Liver (tissue), 9 donors: ENCODE measurements around the gene AREL1. TPM values are rescaled to one million over a fixed set of nuclear protein-coding genes. Genes with fewer than 3 reads are reported as not detected.

ENCODE experiments used
- DNase-seq: peaks from one replicate; pipeline ENCODE4 v3.0.0-alpha.2; 2017; ENCODE audit warnings: low spot score
- H3K27ac ChIP-seq, 2 donors: one replicate each; pipeline ENCODE4 v1.7.0; 2013; ENCODE audit warnings: inconsistent platforms in 2 of 2, low read length in 2 of 2, control low read depth in 1 of 2, low read depth in 1 of 2, mild to moderate bottlenecking in 1 of 2
- H3K27me3 ChIP-seq, 4 donors: one replicate each; pipeline versions ENCODE4 v1.6.1 to v1.7.0; 2013; ENCODE audit warnings: low read length in 3 of 4, inconsistent platforms in 1 of 4, mild to moderate bottlenecking in 1 of 4, moderate library complexity in 1 of 4; ENCODE audit not compliant: control insufficient read depth in 4 of 4, insufficient read depth in 4 of 4
- H3K36me3 ChIP-seq, 4 donors: one replicate each; pipeline versions ENCODE4 v1.6.1 to v1.7.0; 2013; ENCODE audit warnings: low read length in 3 of 4, mild to moderate bottlenecking in 3 of 4, low read depth in 1 of 4, moderate library complexity in 1 of 4; ENCODE audit not compliant: control insufficient read depth in 4 of 4, insufficient read depth in 3 of 4
- H3K4me1 ChIP-seq, 4 donors: one replicate each; pipeline versions ENCODE4 v1.6.1 to v1.7.0; 2013; ENCODE audit warnings: low read length in 3 of 4, mild to moderate bottlenecking in 3 of 4, moderate library complexity in 1 of 4; ENCODE audit not compliant: control insufficient read depth in 4 of 4, insufficient read depth in 4 of 4
- H3K4me3 ChIP-seq, 3 donors: one replicate each; pipeline versions ENCODE4 v1.6.1 to v1.7.0; 2013; ENCODE audit warnings: low read length in 3 of 3, control low read depth in 1 of 3, low read depth in 1 of 3, mild to moderate bottlenecking in 1 of 3
- H3K9ac ChIP-seq, 2 donors: one replicate each; pipeline ENCODE4 v1.7.0; 2013; ENCODE audit warnings: low read length in 2 of 2, mild to moderate bottlenecking in 2 of 2, moderate library complexity in 2 of 2, control low read depth in 1 of 2, low read depth in 1 of 2
- H3K9me3 ChIP-seq, 4 donors: one replicate each; pipeline versions ENCODE4 v1.6.1 to v1.7.0; 2013; ENCODE audit warnings: low read length in 3 of 4; ENCODE audit not compliant: control insufficient read depth in 4 of 4
- EGR1 ChIP-seq, 2 donors: IDR thresholded peaks; 2 replicates each; pipeline ENCODE4 v1.6.1; 2016 to 2018; ENCODE audit warnings: antibody characterized with exemption in 2 of 2, low read depth in 2 of 2
- FOXA2 ChIP-seq: IDR thresholded peaks from 2 replicates; pipeline ENCODE4 v1.6.1; 2016; ENCODE audit warnings: antibody characterized with exemption
- GABPA ChIP-seq, 2 donors: IDR thresholded peaks in 1 of 2; conservative IDR thresholded peaks in 1 of 2; 2 replicates each; pipeline ENCODE4 v1.6.1; 2016; ENCODE audit warnings: antibody characterized with exemption in 2 of 2, mild to moderate bottlenecking in 1 of 2, moderate library complexity in 1 of 2
- HNF4A ChIP-seq, 2 donors: conservative IDR thresholded peaks; 2 replicates each; pipeline ENCODE4 v1.6.1; 2016; ENCODE audit warnings: antibody characterized with exemption in 2 of 2, mild to moderate bottlenecking in 2 of 2
- HNF4G ChIP-seq: IDR thresholded peaks from 2 replicates; pipeline ENCODE4 v1.6.1; 2016; ENCODE audit warnings: antibody characterized with exemption
- JUND ChIP-seq, 2 donors: IDR thresholded peaks; 2 replicates each; pipeline ENCODE4 v1.6.1; 2016; ENCODE audit warnings: antibody characterized with exemption in 2 of 2
- NR2F2 ChIP-seq: IDR thresholded peaks from 2 replicates; pipeline ENCODE4 v1.6.1; 2016; ENCODE audit warnings: antibody characterized with exemption
- SP1 ChIP-seq: IDR thresholded peaks from 2 replicates; pipeline ENCODE4 v1.6.1; 2018; ENCODE audit warnings: antibody characterized with exemption, mild to moderate bottlenecking
- polyA plus RNA-seq, 2 donors: library from polyadenylated mRNA; stranded (reverse) in 1 of 2; unstranded in 1 of 2; fragments of 200-250 nt in 1 of 2; fragments of >200 nt in 1 of 2; fragmentation: Nextera tagmentation in 1 of 2; extraction: Ambion mirVana in 1 of 2; gene quantifications; one replicate each; pipeline versions ENCODE4 v1.2.1 to v1.2.3, GENCODE V29; 2013 to 2015
- total RNA-seq, 2 donors: library from RNA; depleted of rRNA; stranded (reverse); fragments of >200 nt; gene quantifications; one replicate each; pipeline ENCODE4 v1.2.3, GENCODE V29; 2014
- TF ChIP-seq, protein P1 (sequence below): IDR thresholded peaks from 2 replicates; pipeline ENCODE4 v1.6.1; 2016; ENCODE audit warnings: antibody characterized with exemption
- TF ChIP-seq, protein P2 (sequence below): IDR thresholded peaks from 2 replicates; pipeline ENCODE4 v1.6.1; 2016; ENCODE audit warnings: antibody characterized with exemption, mild to moderate bottlenecking
- TF ChIP-seq, protein P3 (sequence below): IDR thresholded peaks from 2 replicates; pipeline ENCODE4 v1.6.1; 2016; ENCODE audit warnings: antibody characterized with exemption
- TF ChIP-seq, protein P4 (sequence below): IDR thresholded peaks from 2 replicates; pipeline ENCODE4 v1.6.1; 2016; ENCODE audit warnings: antibody characterized with exemption
- donor health status: healthy.
- donor health status: healthy.
- donor health status: healthy.
- donor health status: healthy.
- donor health status: healthy.

The AREL1 gene
- total and polyA plus RNA-seq, 4 donors, result 5.6 to 26.6 (median 13.2) TPM

DNA sequence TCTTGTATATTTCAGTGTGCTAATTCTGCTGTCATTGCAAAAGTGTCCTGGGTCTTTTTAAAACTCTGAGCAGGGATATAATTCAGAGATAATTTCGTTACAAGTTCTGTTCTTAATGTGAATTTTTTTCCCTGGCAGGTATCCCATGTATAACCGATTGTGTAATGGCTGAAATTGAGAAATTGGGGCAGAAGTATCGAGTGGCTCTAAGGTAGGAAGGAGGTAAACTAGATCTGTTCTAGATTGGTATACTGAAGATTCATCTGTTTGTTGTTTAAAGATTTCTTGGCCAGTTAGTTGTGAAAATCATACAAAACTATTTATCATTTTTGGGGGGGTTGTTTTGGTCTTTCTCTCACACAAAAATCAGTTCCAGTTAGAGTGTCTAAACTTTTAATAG, 10.3 kb upstream of the AREL1 start (continued):
- TF ChIP-seq, protein P1, sequence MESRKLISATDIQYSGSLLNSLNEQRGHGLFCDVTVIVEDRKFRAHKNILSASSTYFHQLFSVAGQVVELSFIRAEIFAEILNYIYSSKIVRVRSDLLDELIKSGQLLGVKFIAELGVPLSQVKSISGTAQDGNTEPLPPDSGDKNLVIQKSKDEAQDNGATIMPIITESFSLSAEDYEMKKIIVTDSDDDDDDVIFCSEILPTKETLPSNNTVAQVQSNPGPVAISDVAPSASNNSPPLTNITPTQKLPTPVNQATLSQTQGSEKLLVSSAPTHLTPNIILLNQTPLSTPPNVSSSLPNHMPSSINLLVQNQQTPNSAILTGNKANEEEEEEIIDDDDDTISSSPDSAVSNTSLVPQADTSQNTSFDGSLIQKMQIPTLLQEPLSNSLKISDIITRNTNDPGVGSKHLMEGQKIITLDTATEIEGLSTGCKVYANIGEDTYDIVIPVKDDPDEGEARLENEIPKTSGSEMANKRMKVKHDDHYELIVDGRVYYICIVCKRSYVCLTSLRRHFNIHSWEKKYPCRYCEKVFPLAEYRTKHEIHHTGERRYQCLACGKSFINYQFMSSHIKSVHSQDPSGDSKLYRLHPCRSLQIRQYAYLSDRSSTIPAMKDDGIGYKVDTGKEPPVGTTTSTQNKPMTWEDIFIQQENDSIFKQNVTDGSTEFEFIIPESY, result no peak
- TF ChIP-seq, protein P2, sequence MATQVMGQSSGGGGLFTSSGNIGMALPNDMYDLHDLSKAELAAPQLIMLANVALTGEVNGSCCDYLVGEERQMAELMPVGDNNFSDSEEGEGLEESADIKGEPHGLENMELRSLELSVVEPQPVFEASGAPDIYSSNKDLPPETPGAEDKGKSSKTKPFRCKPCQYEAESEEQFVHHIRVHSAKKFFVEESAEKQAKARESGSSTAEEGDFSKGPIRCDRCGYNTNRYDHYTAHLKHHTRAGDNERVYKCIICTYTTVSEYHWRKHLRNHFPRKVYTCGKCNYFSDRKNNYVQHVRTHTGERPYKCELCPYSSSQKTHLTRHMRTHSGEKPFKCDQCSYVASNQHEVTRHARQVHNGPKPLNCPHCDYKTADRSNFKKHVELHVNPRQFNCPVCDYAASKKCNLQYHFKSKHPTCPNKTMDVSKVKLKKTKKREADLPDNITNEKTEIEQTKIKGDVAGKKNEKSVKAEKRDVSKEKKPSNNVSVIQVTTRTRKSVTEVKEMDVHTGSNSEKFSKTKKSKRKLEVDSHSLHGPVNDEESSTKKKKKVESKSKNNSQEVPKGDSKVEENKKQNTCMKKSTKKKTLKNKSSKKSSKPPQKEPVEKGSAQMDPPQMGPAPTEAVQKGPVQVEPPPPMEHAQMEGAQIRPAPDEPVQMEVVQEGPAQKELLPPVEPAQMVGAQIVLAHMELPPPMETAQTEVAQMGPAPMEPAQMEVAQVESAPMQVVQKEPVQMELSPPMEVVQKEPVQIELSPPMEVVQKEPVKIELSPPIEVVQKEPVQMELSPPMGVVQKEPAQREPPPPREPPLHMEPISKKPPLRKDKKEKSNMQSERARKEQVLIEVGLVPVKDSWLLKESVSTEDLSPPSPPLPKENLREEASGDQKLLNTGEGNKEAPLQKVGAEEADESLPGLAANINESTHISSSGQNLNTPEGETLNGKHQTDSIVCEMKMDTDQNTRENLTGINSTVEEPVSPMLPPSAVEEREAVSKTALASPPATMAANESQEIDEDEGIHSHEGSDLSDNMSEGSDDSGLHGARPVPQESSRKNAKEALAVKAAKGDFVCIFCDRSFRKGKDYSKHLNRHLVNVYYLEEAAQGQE, result no peak
- TF ChIP-seq EGR1 (IDR thresholded peaks at IDR 0.05; ENCODE audit: low read depth in 2 of 2) (no peak), FOXA2 (no peak), SP1 (no peak)
- TF ChIP-seq, protein P3, sequence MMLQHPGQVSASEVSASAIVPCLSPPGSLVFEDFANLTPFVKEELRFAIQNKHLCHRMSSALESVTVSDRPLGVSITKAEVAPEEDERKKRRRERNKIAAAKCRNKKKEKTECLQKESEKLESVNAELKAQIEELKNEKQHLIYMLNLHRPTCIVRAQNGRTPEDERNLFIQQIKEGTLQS, result no peak

DNA sequence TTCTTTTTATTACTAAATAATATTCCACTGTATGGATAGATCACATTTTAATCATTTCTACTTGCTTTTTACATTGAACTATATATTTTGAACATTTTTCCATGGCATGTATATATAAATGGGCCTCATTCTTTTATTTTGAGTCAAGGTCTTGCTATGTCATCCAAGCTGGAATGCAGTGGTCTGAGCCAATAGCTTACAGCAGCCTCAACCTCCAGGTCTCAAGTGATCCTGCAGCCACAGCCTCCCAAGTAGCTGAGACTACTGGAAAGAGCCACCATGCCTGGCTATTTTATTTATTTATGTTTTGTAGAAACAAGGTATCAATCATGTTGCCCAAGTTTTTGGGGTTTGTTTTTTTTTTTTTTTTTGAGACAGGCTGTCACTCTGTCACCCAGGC, 7.6 kb upstream of the AREL1 start:
- H3K27me3 ChIP-seq, result no peaks in the 10 kb centered on the region
- TF ChIP-seq, protein P2, result no peak
- TF ChIP-seq SP1, result no peak
- no peak for TF ChIP-seq JUND (IDR thresholded peaks at IDR 0.05)
- TF ChIP-seq, protein P1, result no peak
- TF ChIP-seq HNF4G, result no peak
- no peak for TF ChIP-seq NR2F2
- no peak for TF ChIP-seq GABPA (IDR thresholded peaks at IDR 0.05 in 1 of 2, conservative IDR thresholded peaks at IDR 0.05 in 1 of 2)
- TF ChIP-seq, protein P4, sequence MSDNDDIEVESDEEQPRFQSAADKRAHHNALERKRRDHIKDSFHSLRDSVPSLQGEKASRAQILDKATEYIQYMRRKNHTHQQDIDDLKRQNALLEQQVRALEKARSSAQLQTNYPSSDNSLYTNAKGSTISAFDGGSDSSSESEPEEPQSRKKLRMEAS, result no peak
- TF ChIP-seq HNF4A (conservative IDR thresholded peaks at IDR 0.05), result no peak
- H3K27ac ChIP-seq, result no peak overlapping the region
- H3K9ac ChIP-seq, result no peak overlapping the region
- H3K36me3 ChIP-seq, result peaks cover 2 to 29% (median 18%) of the 10 kb centered on the region in 4 donors
- H3K4me3 ChIP-seq, result no peak overlapping the region
- peaks cover 2 to 7% (median 3%) of the 10 kb centered on the region in 4 donors for H3K4me1 ChIP-seq
- no peaks in the 10 kb centered on the region for H3K9me3 ChIP-seq
- DNase-seq, result no peak
